ENCODE measurements around the gene PRR19.
"Not testable (repeated sequence)": the region's sequence is repeated elsewhere in the genome, so short reads cannot be mapped to it uniquely, and the experiment has no call there.

PRR19 gene

GRCh38 chr19:42255766-42256745 lies 45.9 kb upstream of the PRR19 start:
- FAIRE-seq: no peak
- TF ChIP-seq, protein P1, sequence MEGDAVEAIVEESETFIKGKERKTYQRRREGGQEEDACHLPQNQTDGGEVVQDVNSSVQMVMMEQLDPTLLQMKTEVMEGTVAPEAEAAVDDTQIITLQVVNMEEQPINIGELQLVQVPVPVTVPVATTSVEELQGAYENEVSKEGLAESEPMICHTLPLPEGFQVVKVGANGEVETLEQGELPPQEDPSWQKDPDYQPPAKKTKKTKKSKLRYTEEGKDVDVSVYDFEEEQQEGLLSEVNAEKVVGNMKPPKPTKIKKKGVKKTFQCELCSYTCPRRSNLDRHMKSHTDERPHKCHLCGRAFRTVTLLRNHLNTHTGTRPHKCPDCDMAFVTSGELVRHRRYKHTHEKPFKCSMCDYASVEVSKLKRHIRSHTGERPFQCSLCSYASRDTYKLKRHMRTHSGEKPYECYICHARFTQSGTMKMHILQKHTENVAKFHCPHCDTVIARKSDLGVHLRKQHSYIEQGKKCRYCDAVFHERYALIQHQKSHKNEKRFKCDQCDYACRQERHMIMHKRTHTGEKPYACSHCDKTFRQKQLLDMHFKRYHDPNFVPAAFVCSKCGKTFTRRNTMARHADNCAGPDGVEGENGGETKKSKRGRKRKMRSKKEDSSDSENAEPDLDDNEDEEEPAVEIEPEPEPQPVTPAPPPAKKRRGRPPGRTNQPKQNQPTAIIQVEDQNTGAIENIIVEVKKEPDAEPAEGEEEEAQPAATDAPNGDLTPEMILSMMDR (IDR thresholded peaks at IDR 0.05; ENCODE audit: insufficient read depth, missing control alignments): no peak
- DNase-seq (ENCODE audit: insufficient read length, low spot score): no peak

- not testable (repeated sequence) for FAIRE-seq
Measured at GRCh38 chr19:42257842-42258241, 44.1 kb upstream of the PRR19 start.

GRCh38 chr19:42261763-42262162 lies 40.2 kb upstream of the PRR19 start:
- no peak for DNase-seq (ENCODE audit: insufficient read length, low spot score)
- no peak for FAIRE-seq
- TF ChIP-seq, protein P1 (IDR thresholded peaks at IDR 0.05; ENCODE audit: insufficient read depth, missing control alignments): no peak

More at GRCh38 chr19:42257842-42258241, 44.1 kb upstream of the PRR19 start:
- DNase-seq (ENCODE audit: insufficient read length, low spot score): not testable (repeated sequence)

- FAIRE-seq; DNase-seq (ENCODE audit: insufficient read length, low spot score): not testable (repeated sequence)
Measured at GRCh38 chr19:42266105-42266504, 35.8 kb upstream of the PRR19 start.

DNA sequence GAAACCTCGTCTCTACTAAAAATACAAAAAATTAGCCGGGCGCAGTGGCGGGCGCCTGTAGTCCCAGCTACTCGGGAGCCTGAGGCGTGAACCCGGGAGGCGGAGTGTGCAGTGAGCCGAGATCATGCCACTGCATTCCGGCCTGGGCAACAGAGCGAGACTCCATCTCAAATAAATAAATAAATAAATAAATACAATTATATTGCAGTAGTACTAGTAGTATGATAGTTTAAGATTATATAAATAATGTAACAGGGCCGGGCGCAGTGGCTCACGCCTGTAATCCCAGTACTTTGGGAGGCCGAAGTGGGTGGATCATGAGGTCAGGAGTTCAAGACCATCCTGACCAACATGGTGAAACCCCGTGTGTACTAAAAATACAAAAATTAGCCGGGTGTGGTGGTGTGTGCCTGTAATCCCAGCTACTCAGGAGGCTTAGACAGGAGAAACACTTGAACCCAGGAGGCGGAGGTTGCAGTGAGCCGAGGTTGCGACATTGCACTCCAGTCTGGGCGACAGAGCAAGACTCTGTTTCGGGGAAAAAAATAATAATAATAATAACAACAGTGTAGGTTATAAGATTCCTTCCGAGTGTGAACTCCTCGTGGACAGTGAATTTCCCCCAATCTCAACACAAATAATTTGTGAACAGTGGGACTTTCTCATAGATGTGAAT lies 34.9 kb upstream of the PRR19 start:
- not testable (repeated sequence) for DNase-seq (ENCODE audit: insufficient read length, low spot score); FAIRE-seq

DNA sequence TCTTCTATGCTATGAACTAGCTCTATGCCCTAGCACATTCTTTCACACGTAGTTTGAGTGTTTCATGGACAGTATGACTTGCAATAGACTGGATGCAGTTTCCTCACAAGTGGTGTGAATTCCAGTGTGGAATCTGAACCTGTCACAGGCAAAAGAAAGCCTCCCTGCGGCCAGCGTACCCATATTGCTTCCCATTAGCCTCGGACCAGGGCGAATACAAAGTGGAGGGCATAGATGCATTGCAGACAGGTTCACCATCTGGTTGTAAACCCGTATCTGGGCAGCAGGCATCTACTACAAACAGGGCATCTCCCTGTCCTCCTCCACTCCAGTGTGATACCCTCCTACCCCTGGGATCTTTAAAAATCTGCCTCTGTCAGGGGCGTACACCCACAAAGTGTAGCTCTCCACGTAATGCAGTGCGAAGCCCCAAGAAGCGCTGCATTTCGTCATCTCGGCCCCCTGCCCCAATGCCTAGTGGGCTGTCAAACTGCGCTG lies 34.2 kb upstream of the PRR19 start:
- DNase-seq (ENCODE audit: insufficient read length, low spot score) (no peak), FAIRE-seq (no peak)
- TF ChIP-seq, protein P1 (IDR thresholded peaks at IDR 0.05; ENCODE audit: insufficient read depth, missing control alignments): no peak

DNA sequence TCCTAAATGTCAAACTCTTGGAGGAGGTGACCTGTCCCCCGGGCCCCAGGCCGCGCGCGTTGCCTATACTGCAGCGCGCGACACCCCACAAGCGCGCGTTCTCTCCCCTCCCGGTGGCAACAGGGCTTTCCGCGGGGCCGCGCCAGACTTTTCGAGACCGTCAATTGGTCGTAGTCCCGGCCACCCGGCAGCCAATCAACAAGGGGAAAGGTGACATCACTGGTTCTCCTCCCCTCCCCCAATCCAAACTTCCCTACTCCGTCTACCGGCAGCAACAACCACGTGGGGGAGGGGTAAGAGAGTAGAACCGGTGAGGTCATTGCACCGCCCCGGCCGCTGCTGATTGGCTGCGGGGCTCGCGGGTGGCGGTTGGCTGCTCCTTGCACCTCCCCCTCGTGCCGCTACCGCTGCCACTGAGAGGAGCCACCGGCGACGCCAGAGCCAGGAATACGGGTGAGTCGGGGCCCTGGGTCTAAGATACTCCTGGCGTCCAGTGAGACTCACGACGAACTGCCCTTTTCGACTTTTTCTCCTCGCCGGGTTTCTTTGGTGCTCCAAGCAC lies 33.7 kb upstream of the PRR19 start:
- no peak for FAIRE-seq
- TF ChIP-seq, protein P1 (IDR thresholded peaks at IDR 0.05; ENCODE audit: insufficient read depth, missing control alignments): no peak
- no peak for DNase-seq (ENCODE audit: insufficient read length, low spot score)

- DNase-seq (ENCODE audit: insufficient read length, low spot score): peak; percentile 94
- FAIRE-seq: peak; percentile 87
- TF ChIP-seq, protein P1 (IDR thresholded peaks at IDR 0.05; ENCODE audit: insufficient read depth, missing control alignments): no peak
Measured at GRCh38 chr19:42268704-42269477, 33.0 kb upstream of the PRR19 start, which contains the start of gene CIC. CIC (plus strand) TSS chr19:42269252; CDS start chr19:42271784, 2,532 bp downstream.

Measured in D721Med (cell line).